ENCODE results near the gene S100A3. TPM values are rescaled to one million over a fixed set of nuclear protein-coding genes. Genes with fewer than 3 reads are reported as not detected.

Gene S100A3
- total and polyA plus RNA-seq, 8 donors, result 0.20 to 7.7 (median 1.2) TPM; not detected in 4

- intact Hi-C loops (cut with DNase I), result no loop called here
- Histone ChIP-seq H3K27ac (peak overlapping the region; percentile 88 to 95), H3K4me1 (peaks cover 28 to 100% of the 10 kb centered on the region in 2 donors), H3K36me3 (peaks cover 0 to 23% of the 10 kb centered on the region in 2 donors), H3K27me3 (no peaks in the 10 kb centered on the region), H3K4me3 (peak overlapping the region; percentile 31 to 66), H3K9me3 (no peaks in the 10 kb centered on the region)
- no peak for TF ChIP-seq CTCF (IDR thresholded peaks at IDR 0.05)
- DNase-seq, result no peak
- ATAC-seq, result no peak
Measured at GRCh38 chr1:153544453-153545066, 4.5 kb downstream of the S100A3 start.

- Histone ChIP-seq H3K4me3 (peak overlapping the region in 1 of 2 donors; percentile 66), H3K27ac (peak overlapping the region; percentile 88 to 95), H3K9me3 (no peaks in the 10 kb centered on the region), H3K36me3 (peaks cover 0 to 23% of the 10 kb centered on the region in 2 donors), H3K4me1 (peaks cover 24 to 96% of the 10 kb centered on the region in 2 donors), H3K27me3 (no peaks in the 10 kb centered on the region)
- DNase-seq, result no peak
- no peak for ATAC-seq
- intact Hi-C loops (cut with DNase I), result no loop called here
- no peak for TF ChIP-seq CTCF (IDR thresholded peaks at IDR 0.05)
Measured at GRCh38 chr1:153543736-153544135, 5.3 kb downstream of the S100A3 start.

- Histone ChIP-seq H3K27me3 (no peaks in the 10 kb centered on the region), H3K36me3 (peaks cover 0 to 23% of the 10 kb centered on the region in 2 donors), H3K4me3 (peak overlapping the region in 1 of 2 donors; percentile 66), H3K27ac (peak overlapping the region; percentile 13 to 95), H3K4me1 (peaks cover 24 to 96% of the 10 kb centered on the region in 2 donors), H3K9me3 (no peaks in the 10 kb centered on the region)
- DNase-seq (no peak), ATAC-seq (no peak)
- intact Hi-C loops (cut with DNase I), result no loop called here
- TF ChIP-seq CTCF (IDR thresholded peaks at IDR 0.05), result no peak
Measured at GRCh38 chr1:153542956-153543711, 5.9 kb downstream of the S100A3 start.

- intact Hi-C loops (cut with DNase I), result no loop called here
- Histone ChIP-seq H3K4me1 (peaks cover 25 to 93% of the 10 kb centered on the region in 2 donors), H3K27ac (peak overlapping the region in 1 of 2 donors; percentile 95), H3K36me3 (peaks cover 0 to 23% of the 10 kb centered on the region in 2 donors), H3K4me3 (no peak overlapping the region), H3K9me3 (no peaks in the 10 kb centered on the region), H3K27me3 (no peaks in the 10 kb centered on the region)
- no peak for ATAC-seq
- no peak for DNase-seq
- no peak for TF ChIP-seq CTCF (IDR thresholded peaks at IDR 0.05)
Measured at GRCh38 chr1:153541641-153542590, 7.1 kb downstream of the S100A3 start.
